ENCODE results near the gene ARHGAP24. TPM values are rescaled to one million over a fixed set of nuclear protein-coding genes. Genes with fewer than 3 reads are reported as not detected.

ARHGAP24 gene
- total RNA-seq, 1 experiment from 2014 or later = 2.1 TPM

DNA sequence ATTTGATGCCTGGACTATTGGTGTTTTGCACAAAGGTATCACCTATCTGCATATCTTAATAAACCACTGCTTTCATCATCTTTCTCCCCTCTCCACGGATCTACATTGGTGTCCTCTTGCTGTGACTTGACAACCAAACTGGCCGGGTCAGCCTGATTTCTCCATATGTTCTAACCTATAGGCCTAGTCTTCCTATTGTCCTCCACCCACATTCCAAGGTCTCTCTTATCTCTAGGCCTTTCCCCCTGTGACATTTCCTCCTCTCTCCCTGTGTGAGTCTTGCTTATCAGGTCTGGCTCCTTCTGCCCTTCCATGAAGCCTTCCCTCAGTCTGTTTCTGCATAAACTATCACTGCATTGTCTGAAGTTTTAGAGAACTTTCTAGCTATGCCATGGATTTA is 33.7 kb downstream of the ARHGAP24 start:
- no peak for ATAC-seq
- H3K36me3 Mint-ChIP-seq = peaks cover 6% of the 10 kb centered on the region

More for the DNA sequence above, 33.7 kb downstream of the ARHGAP24 start:
- Mint-ChIP-seq H3K9me3 (peaks cover 30% of the 10 kb centered on the region), H3K4me3 (no peak overlapping the region), H3K4me1 (0 out of 2 replicates have a peak, but pooled peaks cover 10% of the 10 kb centered on the region), H3K27me3 (ENCODE audit: low read depth) (no peaks in the 10 kb centered on the region; the same call in 1 of the 2 replicates), H3K27ac (no peak overlapping the region)
- ChIA-PET POLR2A (no interaction called here), CTCF (no interaction called here)
- no peak for TF ChIP-seq GTF2I (CRISPR knock-in tag; conservative IDR thresholded peaks at IDR 0.05)
- TF ChIP-seq, protein P1, sequence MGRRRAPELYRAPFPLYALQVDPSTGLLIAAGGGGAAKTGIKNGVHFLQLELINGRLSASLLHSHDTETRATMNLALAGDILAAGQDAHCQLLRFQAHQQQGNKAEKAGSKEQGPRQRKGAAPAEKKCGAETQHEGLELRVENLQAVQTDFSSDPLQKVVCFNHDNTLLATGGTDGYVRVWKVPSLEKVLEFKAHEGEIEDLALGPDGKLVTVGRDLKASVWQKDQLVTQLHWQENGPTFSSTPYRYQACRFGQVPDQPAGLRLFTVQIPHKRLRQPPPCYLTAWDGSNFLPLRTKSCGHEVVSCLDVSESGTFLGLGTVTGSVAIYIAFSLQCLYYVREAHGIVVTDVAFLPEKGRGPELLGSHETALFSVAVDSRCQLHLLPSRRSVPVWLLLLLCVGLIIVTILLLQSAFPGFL (CRISPR knock-in tag; IDR thresholded peaks at IDR 0.05; ENCODE audit: borderline replicate concordance) = no peak
- TF ChIP-seq, protein P2, sequence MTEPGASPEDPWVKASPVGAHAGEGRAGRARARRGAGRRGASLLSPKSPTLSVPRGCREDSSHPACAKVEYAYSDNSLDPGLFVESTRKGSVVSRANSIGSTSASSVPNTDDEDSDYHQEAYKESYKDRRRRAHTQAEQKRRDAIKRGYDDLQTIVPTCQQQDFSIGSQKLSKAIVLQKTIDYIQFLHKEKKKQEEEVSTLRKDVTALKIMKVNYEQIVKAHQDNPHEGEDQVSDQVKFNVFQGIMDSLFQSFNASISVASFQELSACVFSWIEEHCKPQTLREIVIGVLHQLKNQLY (CRISPR knock-in tag; IDR thresholded peaks at IDR 0.05) = no peak
- no peak for TF ChIP-seq ZNF671 (CRISPR knock-in tag; IDR thresholded peaks at IDR 0.05)
- no peak for TF ChIP-seq TEAD4 (CRISPR knock-in tag; IDR thresholded peaks at IDR 0.05)
- TF ChIP-seq, protein P3, sequence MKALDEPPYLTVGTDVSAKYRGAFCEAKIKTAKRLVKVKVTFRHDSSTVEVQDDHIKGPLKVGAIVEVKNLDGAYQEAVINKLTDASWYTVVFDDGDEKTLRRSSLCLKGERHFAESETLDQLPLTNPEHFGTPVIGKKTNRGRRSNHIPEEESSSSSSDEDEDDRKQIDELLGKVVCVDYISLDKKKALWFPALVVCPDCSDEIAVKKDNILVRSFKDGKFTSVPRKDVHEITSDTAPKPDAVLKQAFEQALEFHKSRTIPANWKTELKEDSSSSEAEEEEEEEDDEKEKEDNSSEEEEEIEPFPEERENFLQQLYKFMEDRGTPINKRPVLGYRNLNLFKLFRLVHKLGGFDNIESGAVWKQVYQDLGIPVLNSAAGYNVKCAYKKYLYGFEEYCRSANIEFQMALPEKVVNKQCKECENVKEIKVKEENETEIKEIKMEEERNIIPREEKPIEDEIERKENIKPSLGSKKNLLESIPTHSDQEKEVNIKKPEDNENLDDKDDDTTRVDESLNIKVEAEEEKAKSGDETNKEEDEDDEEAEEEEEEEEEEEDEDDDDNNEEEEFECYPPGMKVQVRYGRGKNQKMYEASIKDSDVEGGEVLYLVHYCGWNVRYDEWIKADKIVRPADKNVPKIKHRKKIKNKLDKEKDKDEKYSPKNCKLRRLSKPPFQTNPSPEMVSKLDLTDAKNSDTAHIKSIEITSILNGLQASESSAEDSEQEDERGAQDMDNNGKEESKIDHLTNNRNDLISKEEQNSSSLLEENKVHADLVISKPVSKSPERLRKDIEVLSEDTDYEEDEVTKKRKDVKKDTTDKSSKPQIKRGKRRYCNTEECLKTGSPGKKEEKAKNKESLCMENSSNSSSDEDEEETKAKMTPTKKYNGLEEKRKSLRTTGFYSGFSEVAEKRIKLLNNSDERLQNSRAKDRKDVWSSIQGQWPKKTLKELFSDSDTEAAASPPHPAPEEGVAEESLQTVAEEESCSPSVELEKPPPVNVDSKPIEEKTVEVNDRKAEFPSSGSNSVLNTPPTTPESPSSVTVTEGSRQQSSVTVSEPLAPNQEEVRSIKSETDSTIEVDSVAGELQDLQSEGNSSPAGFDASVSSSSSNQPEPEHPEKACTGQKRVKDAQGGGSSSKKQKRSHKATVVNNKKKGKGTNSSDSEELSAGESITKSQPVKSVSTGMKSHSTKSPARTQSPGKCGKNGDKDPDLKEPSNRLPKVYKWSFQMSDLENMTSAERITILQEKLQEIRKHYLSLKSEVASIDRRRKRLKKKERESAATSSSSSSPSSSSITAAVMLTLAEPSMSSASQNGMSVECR (CRISPR knock-in tag; IDR thresholded peaks at IDR 0.05; ENCODE audit: borderline replicate concordance) = no peak
- no peak for TF ChIP-seq GRHL2 (CRISPR knock-in tag; IDR thresholded peaks at IDR 0.05; ENCODE audit: insufficient replicate concordance, severe bottlenecking)
- TF ChIP-seq, protein P4, sequence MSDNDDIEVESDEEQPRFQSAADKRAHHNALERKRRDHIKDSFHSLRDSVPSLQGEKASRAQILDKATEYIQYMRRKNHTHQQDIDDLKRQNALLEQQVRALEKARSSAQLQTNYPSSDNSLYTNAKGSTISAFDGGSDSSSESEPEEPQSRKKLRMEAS (CRISPR knock-in tag; IDR thresholded peaks at IDR 0.05) = no peak
- TF ChIP-seq, protein P5, sequence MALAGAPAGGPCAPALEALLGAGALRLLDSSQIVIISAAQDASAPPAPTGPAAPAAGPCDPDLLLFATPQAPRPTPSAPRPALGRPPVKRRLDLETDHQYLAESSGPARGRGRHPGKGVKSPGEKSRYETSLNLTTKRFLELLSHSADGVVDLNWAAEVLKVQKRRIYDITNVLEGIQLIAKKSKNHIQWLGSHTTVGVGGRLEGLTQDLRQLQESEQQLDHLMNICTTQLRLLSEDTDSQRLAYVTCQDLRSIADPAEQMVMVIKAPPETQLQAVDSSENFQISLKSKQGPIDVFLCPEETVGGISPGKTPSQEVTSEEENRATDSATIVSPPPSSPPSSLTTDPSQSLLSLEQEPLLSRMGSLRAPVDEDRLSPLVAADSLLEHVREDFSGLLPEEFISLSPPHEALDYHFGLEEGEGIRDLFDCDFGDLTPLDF (CRISPR knock-in tag; IDR thresholded peaks at IDR 0.05) = no peak
- TF ChIP-seq ZBTB21 (CRISPR knock-in tag; IDR thresholded peaks at IDR 0.05; ENCODE audit: borderline replicate concordance) = no peak
- TF ChIP-seq, protein P6, sequence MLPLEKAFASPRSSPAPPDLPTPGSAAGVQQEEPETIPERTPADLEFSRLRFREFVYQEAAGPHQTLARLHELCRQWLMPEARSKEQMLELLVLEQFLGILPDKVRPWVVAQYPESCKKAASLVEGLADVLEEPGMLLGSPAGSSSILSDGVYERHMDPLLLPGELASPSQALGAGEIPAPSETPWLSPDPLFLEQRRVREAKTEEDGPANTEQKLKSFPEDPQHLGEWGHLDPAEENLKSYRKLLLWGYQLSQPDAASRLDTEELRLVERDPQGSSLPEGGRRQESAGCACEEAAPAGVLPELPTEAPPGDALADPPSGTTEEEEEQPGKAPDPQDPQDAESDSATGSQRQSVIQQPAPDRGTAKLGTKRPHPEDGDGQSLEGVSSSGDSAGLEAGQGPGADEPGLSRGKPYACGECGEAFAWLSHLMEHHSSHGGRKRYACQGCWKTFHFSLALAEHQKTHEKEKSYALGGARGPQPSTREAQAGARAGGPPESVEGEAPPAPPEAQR (CRISPR knock-in tag; IDR thresholded peaks at IDR 0.05) = no peak
- no peak for TF ChIP-seq TP53 (CRISPR knock-in tag; IDR thresholded peaks at IDR 0.05)
- no peak for TF ChIP-seq JUN (CRISPR knock-in tag; IDR thresholded peaks at IDR 0.05)
- no peak for TF ChIP-seq TCF7 (CRISPR knock-in tag; IDR thresholded peaks at IDR 0.05; ENCODE audit: low read depth)
- TF ChIP-seq, protein P7, sequence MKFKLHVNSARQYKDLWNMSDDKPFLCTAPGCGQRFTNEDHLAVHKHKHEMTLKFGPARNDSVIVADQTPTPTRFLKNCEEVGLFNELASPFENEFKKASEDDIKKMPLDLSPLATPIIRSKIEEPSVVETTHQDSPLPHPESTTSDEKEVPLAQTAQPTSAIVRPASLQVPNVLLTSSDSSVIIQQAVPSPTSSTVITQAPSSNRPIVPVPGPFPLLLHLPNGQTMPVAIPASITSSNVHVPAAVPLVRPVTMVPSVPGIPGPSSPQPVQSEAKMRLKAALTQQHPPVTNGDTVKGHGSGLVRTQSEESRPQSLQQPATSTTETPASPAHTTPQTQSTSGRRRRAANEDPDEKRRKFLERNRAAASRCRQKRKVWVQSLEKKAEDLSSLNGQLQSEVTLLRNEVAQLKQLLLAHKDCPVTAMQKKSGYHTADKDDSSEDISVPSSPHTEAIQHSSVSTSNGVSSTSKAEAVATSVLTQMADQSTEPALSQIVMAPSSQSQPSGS (CRISPR knock-in tag; IDR thresholded peaks at IDR 0.05; ENCODE audit: borderline replicate concordance, low read depth) = no peak
- no peak for DNase-seq (ENCODE audit: low spot score)
